GM19324 (cell line): Measurements from ENCODE around the gene TAF8.
"Not testable (repeated sequence)": the region's sequence is repeated elsewhere in the genome, so short reads cannot be mapped to it uniquely, and the experiment has no call there.

Experiments
- ATAC-seq: cut with Tn5 transposase; IDR thresholded peaks from one replicate; pipeline ENCODE4 v1.9.1; 2021; ENCODE audit warnings: mild to moderate bottlenecking, moderate library complexity; ENCODE audit not compliant: unreplicated experiment, low FRiP score

The TAF8 gene, protein sequence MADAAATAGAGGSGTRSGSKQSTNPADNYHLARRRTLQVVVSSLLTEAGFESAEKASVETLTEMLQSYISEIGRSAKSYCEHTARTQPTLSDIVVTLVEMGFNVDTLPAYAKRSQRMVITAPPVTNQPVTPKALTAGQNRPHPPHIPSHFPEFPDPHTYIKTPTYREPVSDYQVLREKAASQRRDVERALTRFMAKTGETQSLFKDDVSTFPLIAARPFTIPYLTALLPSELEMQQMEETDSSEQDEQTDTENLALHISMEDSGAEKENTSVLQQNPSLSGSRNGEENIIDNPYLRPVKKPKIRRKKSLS

DNA sequence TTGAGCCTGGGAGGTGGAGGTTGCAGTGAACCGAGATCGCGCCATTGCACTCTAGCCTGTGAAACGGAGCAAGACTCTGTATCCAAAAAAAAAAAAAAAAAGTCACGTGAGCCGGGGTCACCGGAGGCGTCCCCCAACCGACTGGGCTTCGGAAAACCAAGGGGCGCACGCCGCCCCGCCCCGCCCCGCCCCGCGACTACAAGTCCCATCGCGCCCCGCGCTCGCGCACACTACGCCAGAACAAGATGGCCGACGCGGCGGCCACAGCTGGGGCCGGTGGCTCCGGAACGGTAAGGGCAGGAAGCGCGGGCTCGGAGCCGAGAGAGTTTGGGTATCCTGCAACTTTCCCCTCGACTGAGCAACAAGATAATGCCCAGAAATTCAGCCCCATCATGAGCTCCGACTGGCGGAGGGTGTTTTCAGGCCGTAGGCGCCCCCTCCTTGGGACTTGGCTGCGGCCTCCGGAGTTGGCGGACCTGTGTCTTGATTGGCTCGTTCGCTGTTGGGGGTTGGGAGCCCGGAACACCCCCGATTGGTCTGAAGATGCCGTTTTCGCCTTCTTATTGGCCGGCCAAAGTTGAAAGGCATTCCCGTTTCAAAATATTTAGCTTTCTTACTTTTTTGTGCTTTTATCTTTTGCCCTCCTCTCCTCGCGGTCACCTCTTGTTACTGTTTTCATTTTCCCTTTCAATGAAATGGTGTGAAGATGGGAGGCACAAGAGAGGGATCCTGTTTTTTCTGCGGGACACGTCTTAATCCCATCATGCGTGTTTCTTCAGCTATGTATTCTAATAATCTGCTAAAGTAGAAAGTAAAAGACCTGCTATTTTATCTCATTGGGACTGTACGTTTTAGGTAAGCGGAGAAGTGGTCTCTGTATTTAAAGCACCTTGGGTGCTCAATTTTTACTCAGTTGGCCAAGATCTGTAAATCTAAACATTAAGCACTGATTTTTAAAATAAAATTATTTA lies at the start of gene TAF8:
Gene TAF8 (plus strand): TSS at position 228 of the 971 bp plus-strand sequence. CDS start 18 bp downstream, at position 246.
- ATAC-seq: peak; percentile 77

GRCh38 chr6:42001506-42001905 lies 48.8 kb upstream of the TAF8 start:
- ATAC-seq: no peak

DNA sequence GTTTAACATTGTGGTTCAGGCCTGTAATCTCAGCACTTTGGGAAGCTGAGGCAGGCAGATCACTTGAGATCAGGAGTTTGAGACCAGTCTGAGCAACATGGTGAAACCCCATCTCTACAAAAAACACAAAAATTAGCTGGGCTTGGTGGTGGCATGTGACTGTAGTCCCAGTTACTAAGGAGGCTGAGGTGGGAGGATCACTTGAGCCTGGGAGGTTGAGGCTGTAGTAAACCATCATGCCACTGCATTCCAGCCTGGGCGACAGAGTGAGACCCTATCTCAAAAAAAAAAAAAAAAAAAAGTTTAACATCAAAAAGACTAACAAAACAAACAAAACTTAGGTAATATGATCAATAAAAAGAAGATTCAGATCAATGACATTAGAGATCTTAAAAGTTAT lies 46.7 kb upstream of the TAF8 start:
- not testable (repeated sequence) for ATAC-seq

DNA sequence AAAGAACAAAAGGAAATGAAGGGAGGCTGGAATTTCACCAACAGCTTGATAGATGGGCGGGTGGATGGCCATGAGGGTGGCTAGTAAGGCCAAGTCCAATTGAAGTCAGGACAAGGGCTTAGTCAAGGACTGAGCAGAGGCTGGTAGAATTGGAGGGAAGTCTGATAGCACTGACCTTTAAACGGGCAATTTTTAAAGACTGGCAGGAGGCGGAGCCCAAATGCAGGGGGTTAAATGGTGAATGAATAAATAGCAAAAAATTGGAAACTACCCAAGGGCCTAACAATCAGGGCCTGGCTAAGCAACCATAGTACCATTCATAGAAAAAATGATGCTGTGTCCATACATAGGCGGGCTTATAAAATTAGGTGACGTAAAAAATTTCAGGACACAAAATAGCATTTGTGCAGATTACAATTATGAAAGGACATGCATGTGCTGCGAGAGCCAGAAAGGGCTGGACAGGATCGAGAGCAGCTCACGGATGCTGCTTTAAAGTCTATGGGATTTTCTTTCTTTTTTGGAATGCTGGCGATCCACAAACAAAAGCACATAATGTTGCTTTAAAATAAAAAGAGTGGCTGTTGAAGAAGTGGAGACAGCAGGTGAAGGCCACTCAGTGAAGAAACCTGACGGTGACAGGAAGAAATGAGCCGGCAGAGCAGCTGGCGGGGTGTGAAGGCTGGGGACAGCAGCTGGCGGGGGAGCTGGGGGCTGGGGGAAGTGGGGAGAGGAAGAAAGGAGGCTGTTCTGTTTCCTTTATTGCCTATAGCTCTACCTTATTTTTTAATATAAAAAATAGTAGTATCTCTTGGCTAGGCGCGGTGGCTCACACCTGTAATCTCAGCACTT lies 42.8 kb upstream of the TAF8 start:
- no peak for ATAC-seq

GRCh38 chr6:42008138-42008528 lies 42.2 kb upstream of the TAF8 start:
- not testable (repeated sequence) for ATAC-seq

- no peak for ATAC-seq
Observed at GRCh38 chr6:42009844-42010184, 40.5 kb upstream of the TAF8 start.

GRCh38 chr6:42010185-42010891 lies 40.0 kb upstream of the TAF8 start:
- ATAC-seq: no peak

DNA sequence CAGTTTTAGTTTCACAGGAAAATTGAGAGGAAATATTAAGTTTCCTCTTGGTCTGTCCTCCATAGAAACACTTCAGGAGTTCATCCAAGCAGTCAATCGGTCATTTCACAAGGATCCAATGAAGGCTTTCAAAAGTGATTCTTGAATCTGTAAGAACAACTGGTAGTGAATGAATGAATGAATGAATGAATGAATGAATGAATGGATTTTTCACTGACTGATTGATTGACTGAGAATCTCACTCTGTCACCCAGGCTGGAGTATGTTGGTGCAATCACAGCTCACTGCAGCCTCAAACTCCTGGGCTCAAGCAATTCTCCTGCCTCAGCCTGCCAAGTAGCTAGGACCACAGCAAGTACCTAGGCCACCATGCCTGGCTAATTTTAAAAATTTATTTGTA lies 39.4 kb upstream of the TAF8 start:
- ATAC-seq: no peak

- no peak for ATAC-seq
Observed at GRCh38 chr6:42012501-42013133, 37.7 kb upstream of the TAF8 start.

DNA sequence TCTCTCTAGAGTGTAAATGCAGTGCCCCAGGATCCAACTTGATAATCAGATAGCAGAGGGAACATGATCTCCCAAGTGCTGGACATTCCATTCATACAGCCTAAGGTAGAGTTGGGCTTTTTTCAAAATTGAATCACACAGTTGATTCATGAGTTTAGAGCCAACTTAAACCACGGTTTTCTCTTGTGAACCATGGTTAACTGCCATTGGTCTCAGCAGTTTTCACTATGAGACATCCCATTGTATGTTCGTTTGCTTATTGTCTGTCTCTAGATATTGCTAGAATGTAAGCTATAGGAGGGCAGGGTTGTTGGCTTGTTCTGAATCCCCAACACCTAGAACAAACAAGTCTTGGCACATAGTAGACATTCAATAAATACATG lies 37.2 kb upstream of the TAF8 start:
- ATAC-seq: no peak

DNA sequence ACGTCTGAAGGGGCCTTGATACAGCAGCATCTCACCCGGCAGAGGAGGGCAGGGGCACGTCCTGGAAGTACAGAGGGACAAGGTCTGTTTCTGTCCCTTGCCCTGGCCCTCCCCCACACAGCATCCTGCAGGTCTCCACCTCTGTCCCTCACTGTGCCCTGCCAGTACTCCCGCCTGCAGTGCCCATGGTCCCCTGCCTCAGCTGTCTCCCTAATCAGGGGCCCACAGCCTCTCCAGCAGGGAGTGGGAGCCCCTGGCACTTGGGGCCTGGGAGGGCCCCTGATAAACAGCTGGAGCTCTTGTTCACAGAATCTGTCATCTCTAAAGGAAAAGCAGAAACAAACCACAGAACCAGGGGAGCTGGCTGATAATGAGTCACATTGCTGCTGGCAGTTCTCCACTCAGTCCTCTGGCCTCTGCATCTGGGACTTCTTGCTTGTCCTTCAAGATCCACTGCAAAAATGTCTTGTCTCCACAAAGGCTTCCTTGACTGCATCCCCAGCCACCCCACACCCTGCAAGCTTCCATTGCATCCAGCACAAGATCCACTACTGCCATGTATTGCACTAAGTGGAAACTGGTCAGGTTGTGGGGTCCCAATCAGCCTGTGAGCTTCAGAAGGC lies 33.2 kb upstream of the TAF8 start:
- ATAC-seq: no peak

GRCh38 chr6:42020967-42021366 lies 29.4 kb upstream of the TAF8 start:
- no peak for ATAC-seq

DNA sequence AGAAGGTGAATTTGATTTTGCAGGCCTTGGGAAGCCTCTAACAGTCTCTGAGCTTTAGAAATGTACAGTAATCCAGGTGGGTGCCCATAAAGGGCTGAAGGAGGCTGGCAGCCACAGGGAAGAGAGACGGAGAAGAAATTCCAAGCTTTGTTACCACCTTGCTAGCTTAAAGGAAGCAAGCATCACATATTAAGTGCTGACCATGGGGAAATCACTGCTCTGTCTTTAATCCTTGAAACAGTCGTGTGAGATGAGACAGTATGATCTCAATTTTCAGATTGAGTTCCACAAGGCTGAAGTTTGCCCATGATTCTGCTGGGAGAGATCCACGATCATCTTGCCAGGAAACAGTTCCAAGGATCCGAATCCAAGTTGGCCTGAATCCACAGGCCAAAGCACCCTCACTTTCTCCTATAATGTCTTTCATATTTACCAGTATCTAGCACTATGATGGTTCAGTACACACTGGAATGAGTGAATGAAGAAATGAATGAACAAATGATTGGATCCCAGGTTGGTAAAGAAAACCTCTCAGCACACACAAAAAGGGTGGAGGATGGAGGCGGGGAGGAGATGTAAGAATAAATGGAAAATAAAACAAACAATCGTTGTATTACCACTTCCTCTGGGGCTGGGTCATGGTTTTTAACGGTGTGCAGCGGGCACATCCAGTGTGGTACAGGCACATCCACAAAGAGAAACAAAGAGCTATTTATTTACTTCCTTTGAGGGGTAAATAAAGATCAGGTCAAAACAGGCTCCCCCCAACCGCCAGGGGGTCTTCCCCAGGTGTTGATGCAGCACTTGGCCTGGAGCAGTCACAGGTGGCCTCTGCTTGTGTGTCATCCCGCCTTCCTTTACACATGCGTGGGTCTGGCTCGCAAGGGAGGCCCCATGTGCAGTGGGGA lies 28.2 kb upstream of the TAF8 start:
- no peak for ATAC-seq

DNA sequence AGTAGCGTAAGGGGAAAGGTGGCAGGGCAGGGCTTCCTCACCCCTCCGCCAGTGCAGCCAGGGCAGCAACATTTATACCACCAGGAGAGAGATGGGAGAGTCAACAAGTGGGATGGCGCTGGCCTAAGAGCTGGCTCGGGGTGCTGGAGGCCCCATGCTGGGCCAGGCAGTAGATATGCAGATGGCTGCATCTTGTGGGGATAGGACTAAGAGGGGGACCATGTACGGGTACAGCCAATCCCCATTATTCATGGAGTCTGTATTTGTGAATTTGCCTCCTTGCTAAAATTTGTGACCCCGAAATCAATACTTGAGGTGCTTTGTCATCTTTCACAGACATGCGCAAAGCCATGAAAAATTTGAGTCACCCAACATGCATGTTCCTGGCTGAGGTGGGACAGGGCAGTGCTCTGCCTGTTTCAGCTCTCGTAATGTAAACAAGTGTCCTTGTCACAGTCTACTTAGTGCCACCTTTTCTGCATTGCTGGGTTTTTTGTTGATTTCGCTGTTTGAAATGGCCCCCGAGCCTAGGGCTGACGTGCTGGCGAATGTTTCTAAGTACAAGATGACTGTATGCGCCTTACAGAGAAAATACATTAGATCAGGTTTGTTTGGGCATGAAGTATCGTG lies 27.5 kb upstream of the TAF8 start:
- ATAC-seq: no peak

GRCh38 chr6:42025066-42025844 lies 25.1 kb upstream of the TAF8 start:
- peak; percentile 54 for ATAC-seq

GRCh38 chr6:42025845-42026243 lies 24.5 kb upstream of the TAF8 start:
- no peak for ATAC-seq

- ATAC-seq: no peak
Observed at GRCh38 chr6:42026540-42026939, 23.8 kb upstream of the TAF8 start.
